H1 (cell line): ENCODE data around the gene CACNA1G. TPM values are rescaled to one million over a fixed set of nuclear protein-coding genes. Genes with fewer than 3 reads are reported as not detected.

ENCODE experiments used
- POLR2A ChIP-seq, 2 experiments: IDR thresholded peaks; 1 replicate in 1 of 2; 2 replicates in 1 of 2; pipeline ENCODE4 v1.6.1; 2011; ENCODE audit warnings: low read depth in 2 of 2, low read length in 2 of 2, mild to moderate bottlenecking in 2 of 2; ENCODE audit errors: control extremely low read depth in 1 of 2
- polyA plus RNA-seq, 7 experiments: library from polyadenylated mRNA; depleted of rRNA in 3 of 7; stranded (reverse) in 5 of 7; unstranded in 2 of 7; fragments of >200 nt in 5 of 7; fragments of 200-250 nt in 2 of 7; gene quantifications; 1 replicate in 5 of 7; 2 replicates in 1 of 7; 4 replicates in 1 of 7; pipeline versions ENCODE4 v1.2.1 to v1.2.3, GENCODE V29; 2011 to 2013; ENCODE audit warnings: missing spikeins in 2 of 7, mixed read lengths in 2 of 7
- total RNA-seq: library from RNA; stranded (reverse); fragmentation: NEBNext Ultra II Directional; extraction: Animal tissue kit (Norgen Biotek cat#: 25700); gene quantifications from 2 replicates; pipeline ENCODE4 v1.2.1, GENCODE V29; 2021

The CACNA1G gene
- total and polyA plus RNA-seq, 2 of the 8 experiments (the other 6 are each of a cell fraction or from before 2014, with no cell fraction given): 2.9 to 4.9 TPM

- no peak for TF ChIP-seq POLR2A (IDR thresholded peaks at IDR 0.05; ENCODE audit: control extremely low read depth in 1 of 2, low read depth in 2 of 2, low read length in 2 of 2)
- TF ChIP-seq, all 59 proteins: peak for 0
Observed at GRCh38 chr17:50522766-50523165, 37.7 kb upstream of the CACNA1G start (continued).
